ENCODE results near the gene ERFL.

DNA sequence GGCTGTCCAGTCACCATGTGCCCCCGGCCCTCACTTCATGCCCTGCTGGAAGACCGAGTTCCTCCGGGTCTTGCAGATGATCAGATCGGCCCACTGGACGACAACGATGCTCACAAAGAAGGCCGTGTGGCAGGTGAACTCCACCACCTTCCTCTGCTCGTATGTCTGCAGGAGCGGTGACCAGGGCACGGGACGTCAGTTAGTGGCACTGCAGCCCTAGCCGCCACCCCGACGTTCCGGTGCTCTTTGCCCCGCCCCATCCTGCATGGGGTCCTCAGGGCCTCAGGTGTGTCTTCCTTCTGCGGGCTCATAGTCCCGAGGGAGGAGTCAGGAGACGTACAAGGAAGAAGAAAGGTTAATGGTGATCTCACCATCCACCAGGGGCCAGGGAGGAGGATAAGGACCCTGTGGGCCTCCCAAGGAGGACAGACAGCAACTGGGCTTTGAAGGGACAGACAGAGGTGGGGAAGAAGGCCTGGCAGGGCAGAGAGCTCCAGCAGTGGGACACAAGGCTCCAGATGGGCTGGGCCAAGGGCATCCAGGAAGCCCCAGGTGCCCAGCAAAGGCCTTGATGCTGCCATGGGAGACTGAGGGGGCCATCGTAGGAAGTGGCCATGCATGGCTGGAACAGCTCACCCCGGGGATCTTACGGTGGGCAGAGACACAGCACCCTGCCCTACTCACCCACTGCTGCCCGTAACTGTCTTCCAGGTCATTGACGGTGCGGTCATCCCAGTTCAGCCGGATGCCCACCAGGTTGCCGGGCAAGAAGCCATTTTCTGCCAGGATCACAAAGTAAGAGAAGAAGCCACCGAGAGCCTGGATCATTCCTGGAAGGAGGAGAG lies 40.7 kb upstream of the ERFL start:
- TF ChIP-seq, protein P1, sequence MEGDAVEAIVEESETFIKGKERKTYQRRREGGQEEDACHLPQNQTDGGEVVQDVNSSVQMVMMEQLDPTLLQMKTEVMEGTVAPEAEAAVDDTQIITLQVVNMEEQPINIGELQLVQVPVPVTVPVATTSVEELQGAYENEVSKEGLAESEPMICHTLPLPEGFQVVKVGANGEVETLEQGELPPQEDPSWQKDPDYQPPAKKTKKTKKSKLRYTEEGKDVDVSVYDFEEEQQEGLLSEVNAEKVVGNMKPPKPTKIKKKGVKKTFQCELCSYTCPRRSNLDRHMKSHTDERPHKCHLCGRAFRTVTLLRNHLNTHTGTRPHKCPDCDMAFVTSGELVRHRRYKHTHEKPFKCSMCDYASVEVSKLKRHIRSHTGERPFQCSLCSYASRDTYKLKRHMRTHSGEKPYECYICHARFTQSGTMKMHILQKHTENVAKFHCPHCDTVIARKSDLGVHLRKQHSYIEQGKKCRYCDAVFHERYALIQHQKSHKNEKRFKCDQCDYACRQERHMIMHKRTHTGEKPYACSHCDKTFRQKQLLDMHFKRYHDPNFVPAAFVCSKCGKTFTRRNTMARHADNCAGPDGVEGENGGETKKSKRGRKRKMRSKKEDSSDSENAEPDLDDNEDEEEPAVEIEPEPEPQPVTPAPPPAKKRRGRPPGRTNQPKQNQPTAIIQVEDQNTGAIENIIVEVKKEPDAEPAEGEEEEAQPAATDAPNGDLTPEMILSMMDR (IDR thresholded peaks at IDR 0.05; ENCODE audit: control extremely low read depth in 1 of 3, insufficient read depth in 1 of 3, low read depth in 1 of 3, low read length in 3 of 3): no peak
- TF ChIP-seq POLR2A (IDR thresholded peaks at IDR 0.05; ENCODE audit: control extremely low read depth in 1 of 2, low read depth in 2 of 2, low read length in 2 of 2) (no peak), EGR1 (IDR thresholded peaks at IDR 0.05; ENCODE audit: borderline replicate concordance, low read depth, low read length) (no peak), EP300 (IDR thresholded peaks at IDR 0.05; ENCODE audit: borderline replicate concordance in 1 of 2, low read depth in 2 of 2, low read length in 2 of 2) (no peak), RAD21 (IDR thresholded peaks at IDR 0.05 in 1 of 2, conservative IDR thresholded peaks at IDR 0.05 in 1 of 2; ENCODE audit: low read depth in 2 of 2, low read length in 2 of 2) (no peak), HDAC2 (IDR thresholded peaks at IDR 0.05; ENCODE audit: borderline replicate concordance in 1 of 2, low read depth in 2 of 2, low read length in 2 of 2) (no peak), CREB1 (IDR thresholded peaks at IDR 0.05) (no peak), SRF (IDR thresholded peaks at IDR 0.05; ENCODE audit: low read depth, low read length) (no peak), JUND (IDR thresholded peaks at IDR 0.05; ENCODE audit: low read length) (no peak), TAF1 (IDR thresholded peaks at IDR 0.05; ENCODE audit: low read depth, low read length) (no peak), SIN3A (conservative IDR thresholded peaks at IDR 0.05 in 1 of 2, IDR thresholded peaks at IDR 0.05 in 1 of 2; ENCODE audit: low read depth in 1 of 2, low read length in 2 of 2) (no peak), BACH1 (IDR thresholded peaks at IDR 0.05; ENCODE audit: low read length) (no peak)
- TF ChIP-seq, protein P2, sequence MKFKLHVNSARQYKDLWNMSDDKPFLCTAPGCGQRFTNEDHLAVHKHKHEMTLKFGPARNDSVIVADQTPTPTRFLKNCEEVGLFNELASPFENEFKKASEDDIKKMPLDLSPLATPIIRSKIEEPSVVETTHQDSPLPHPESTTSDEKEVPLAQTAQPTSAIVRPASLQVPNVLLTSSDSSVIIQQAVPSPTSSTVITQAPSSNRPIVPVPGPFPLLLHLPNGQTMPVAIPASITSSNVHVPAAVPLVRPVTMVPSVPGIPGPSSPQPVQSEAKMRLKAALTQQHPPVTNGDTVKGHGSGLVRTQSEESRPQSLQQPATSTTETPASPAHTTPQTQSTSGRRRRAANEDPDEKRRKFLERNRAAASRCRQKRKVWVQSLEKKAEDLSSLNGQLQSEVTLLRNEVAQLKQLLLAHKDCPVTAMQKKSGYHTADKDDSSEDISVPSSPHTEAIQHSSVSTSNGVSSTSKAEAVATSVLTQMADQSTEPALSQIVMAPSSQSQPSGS (IDR thresholded peaks at IDR 0.05; ENCODE audit: low read length): no peak

Measured in H1 (cell line).